Gastroesophageal sphincter (tissue), 4 donors: Measurements from ENCODE around the gene RUNX2. TPM values are rescaled to one million over a fixed set of nuclear protein-coding genes. Genes with fewer than 3 reads are reported as not detected.

Source experiments
- ATAC-seq: fragments of 150-250 bp; one replicate; pipeline ENCODE4 v1.9.1; 2016; ENCODE audit warnings: mild to moderate bottlenecking, moderate library complexity
- H3K27ac ChIP-seq, 4 donors: fragments of 200-600 bp; sonication (generic) in 3 of 4; 1 replicate in 3 of 4; 2 replicates in 1 of 4; pipeline ENCODE4 v1.5.1; 2016 to 2019
- H3K27me3 ChIP-seq: fragments of 200-600 bp; sonication (generic); one replicate; pipeline ENCODE4 v1.5.1; 2019
- H3K36me3 ChIP-seq, 2 donors: fragments of 200-600 bp; sonication (generic); one replicate each; pipeline ENCODE4 v1.5.1; 2019; ENCODE audit warnings: control low read depth in 1 of 2
- H3K4me1 ChIP-seq, 3 donors: fragments of 200-600 bp; sonication (generic); 1 replicate in 2 of 3; 2 replicates in 1 of 3; pipeline ENCODE4 v1.5.1; 2016 to 2019; ENCODE audit warnings: control low read depth in 2 of 3
- H3K4me3 ChIP-seq, 2 donors: fragments of 200-600 bp; sonication (generic); one replicate each; pipeline ENCODE4 v1.5.1; 2019; ENCODE audit warnings: mild to moderate bottlenecking in 1 of 2, moderate library complexity in 1 of 2
- H3K9me3 ChIP-seq, 3 donors: fragments of 200-600 bp; sonication (generic); one replicate each; pipeline ENCODE4 v1.5.1; 2017 to 2019; ENCODE audit warnings: control low read depth in 2 of 3
- CTCF ChIP-seq, 4 experiments: fragments of 200-600 bp in 2 of 4; fragments of 450-650 bp in 2 of 4; sonication (generic) in 1 of 4; IDR thresholded peaks; one replicate each; pipeline ENCODE4 v1.5.1; 2017 to 2019; ENCODE audit warnings: antibody characterized with exemption in 4 of 4, mild to moderate bottlenecking in 2 of 4, moderate library complexity in 2 of 4
- EP300 ChIP-seq: sonication (generic); formaldehyde crosslinking; IDR thresholded peaks from one replicate; pipeline ENCODE4 v1.6.1; 2017; ENCODE audit warnings: antibody characterized with exemption, mild to moderate bottlenecking
- POLR2A ChIP-seq, 2 donors: fragments of 450-650 bp; IDR thresholded peaks; one replicate each; pipeline ENCODE4 v1.6.1; 2017; ENCODE audit warnings: antibody characterized with exemption in 2 of 2, mild to moderate bottlenecking in 2 of 2, moderate library complexity in 1 of 2
- POLR2AphosphoS5 ChIP-seq: sonication (generic); formaldehyde crosslinking; IDR thresholded peaks from one replicate; pipeline ENCODE4 v1.6.1; 2017; ENCODE audit warnings: antibody characterized with exemption
- WGBS, 2 donors: methylation state at CpG; one replicate each; pipeline ENCODE4 v1.1.5; 2018; ENCODE audit warnings: low coverage in 1 of 2; 5-methylcytosine and 5-hydroxymethylcytosine counted together
- total RNA-seq, 4 donors: library from RNA; depleted of rRNA; stranded (reverse); fragments of >200 nt; gene quantifications; one replicate each; pipeline ENCODE4 v1.1.0, GENCODE V29; 2016

RUNX2 gene
- total RNA-seq, 4 donors from 2014 or later: 0.16 to 0.94 (median 0.65) TPM

GRCh38 chr6:45491874-45492273 is 163.7 kb downstream of the RUNX2 start:
- no peak for TF ChIP-seq CTCF (IDR thresholded peaks at IDR 0.05)
- no peak for TF ChIP-seq EP300
- no peak for TF ChIP-seq POLR2A (IDR thresholded peaks at IDR 0.05)
- H3K4me3 ChIP-seq: no peak overlapping the region

GRCh38 chr6:45493761-45494160 is 165.6 kb downstream of the RUNX2 start:
- ATAC-seq: no peak
- TF ChIP-seq POLR2AphosphoS5 (no peak), EP300 (no peak), CTCF (IDR thresholded peaks at IDR 0.05) (no peak), POLR2A (IDR thresholded peaks at IDR 0.05) (no peak)
- Histone ChIP-seq H3K9me3 (no peaks in the 10 kb centered on the region), H3K27ac (no peak overlapping the region), H3K27me3 (no peaks in the 10 kb centered on the region), H3K4me3 (no peak overlapping the region), H3K36me3 (no peaks in the 10 kb centered on the region), H3K4me1 (no peaks in the 10 kb centered on the region)
- 100% methylated on average over 2 of the region's 2 CpGs for WGBS, 2 donors

More at GRCh38 chr6:45491874-45492273, 163.7 kb downstream of the RUNX2 start:
- H3K36me3 ChIP-seq: no peaks in the 10 kb centered on the region
- no peak for ATAC-seq
- H3K9me3 ChIP-seq: no peaks in the 10 kb centered on the region
- H3K27me3 ChIP-seq: no peaks in the 10 kb centered on the region
- 92 to 96% methylated on average over 2 to 6 of the region's 6 CpGs for WGBS, 2 donors
- no peak overlapping the region for H3K27ac ChIP-seq
- no peaks in the 10 kb centered on the region for H3K4me1 ChIP-seq

GRCh38 chr6:45494416-45495135 is 166.4 kb downstream of the RUNX2 start:
- TF ChIP-seq POLR2A (IDR thresholded peaks at IDR 0.05) (no peak), POLR2AphosphoS5 (no peak)
- no peaks in the 10 kb centered on the region for H3K27me3 ChIP-seq
- no peaks in the 10 kb centered on the region for H3K36me3 ChIP-seq
- no peak overlapping the region for H3K27ac ChIP-seq
- H3K4me1 ChIP-seq: no peaks in the 10 kb centered on the region
- no peak overlapping the region for H3K4me3 ChIP-seq
- 83 to 93% methylated on average over 3 of the region's 3 CpGs for WGBS, 2 donors
- no peaks in the 10 kb centered on the region for H3K9me3 ChIP-seq
- no peak for ATAC-seq

- H3K36me3 ChIP-seq: no peaks in the 10 kb centered on the region
- no peak for TF ChIP-seq POLR2AphosphoS5
- TF ChIP-seq EP300: no peak
- no peak for TF ChIP-seq CTCF (IDR thresholded peaks at IDR 0.05)
- TF ChIP-seq POLR2A (IDR thresholded peaks at IDR 0.05): no peak
- H3K4me1 ChIP-seq: no peaks in the 10 kb centered on the region
- H3K27me3 ChIP-seq: no peaks in the 10 kb centered on the region
- no peak overlapping the region for H3K4me3 ChIP-seq
- WGBS, 2 donors: 67 to 75% methylated on average over 3 of the region's 3 CpGs
- no peaks in the 10 kb centered on the region for H3K9me3 ChIP-seq
- no peak overlapping the region for H3K27ac ChIP-seq
- no peak for ATAC-seq
These were observed 167.4 kb downstream of the RUNX2 start for GRCh38 chr6:45495429-45496084.

GRCh38 chr6:45496085-45496433 is 167.9 kb downstream of the RUNX2 start:
- Histone ChIP-seq H3K27ac (no peak overlapping the region), H3K36me3 (no peaks in the 10 kb centered on the region), H3K9me3 (no peaks in the 10 kb centered on the region), H3K4me1 (no peaks in the 10 kb centered on the region), H3K27me3 (no peaks in the 10 kb centered on the region), H3K4me3 (no peak overlapping the region)
- 81 to 88% methylated on average over 4 to 6 of the region's 6 CpGs for WGBS, 2 donors
- ATAC-seq: no peak
- no peak for TF ChIP-seq CTCF (IDR thresholded peaks at IDR 0.05)
- no peak for TF ChIP-seq POLR2AphosphoS5
- TF ChIP-seq EP300: no peak
- no peak for TF ChIP-seq POLR2A (IDR thresholded peaks at IDR 0.05)
